Urinary bladder (tissue), 4 donors: ENCODE results near the gene DENND11. TPM values are rescaled to one million over a fixed set of nuclear protein-coding genes. Genes with fewer than 3 reads are reported as not detected.

Experiments
- DNase-seq: peaks from one replicate; pipeline ENCODE4 v3.0.0-alpha.2; 2015; ENCODE audit errors: extremely low spot score
- H3K27ac ChIP-seq: one replicate; pipeline ENCODE4 v1.5.1; 2013; ENCODE audit warnings: low read depth, mild to moderate bottlenecking, moderate library complexity
- H3K36me3 ChIP-seq: one replicate; pipeline ENCODE4 v1.6.1; 2013; ENCODE audit warnings: mild to moderate bottlenecking, moderate library complexity; ENCODE audit not compliant: insufficient read depth
- H3K4me1 ChIP-seq: one replicate; pipeline ENCODE4 v1.6.1; 2013; ENCODE audit warnings: mild to moderate bottlenecking, moderate library complexity; ENCODE audit not compliant: insufficient read depth
- H3K4me3 ChIP-seq: one replicate; pipeline ENCODE4 v1.5.1; 2013; ENCODE audit warnings: low read depth, low read length
- WGBS: extraction: QIAGEN DNeasy Blood & Tissue Kit; methylation state at CpG from one replicate; pipeline ENCODE4 v1.1.7; 2013; 5-methylcytosine and 5-hydroxymethylcytosine counted together
- polyA plus RNA-seq: library from polyadenylated mRNA; stranded (reverse); fragments of 200-250 nt; gene quantifications from one replicate; pipeline ENCODE4 v1.2.3, GENCODE V29; 2013
- total RNA-seq: library from RNA; depleted of rRNA; stranded (reverse); fragments of >200 nt; gene quantifications from one replicate; pipeline ENCODE4 v1.2.3, GENCODE V29; 2014
- donor health status: healthy with polysubstance abuse.
- donor health status: healthy.

Gene DENND11
- total and polyA plus RNA-seq, 2 donors: 7.4 to 25.5 TPM

- no peak overlapping the region for H3K4me3 ChIP-seq
- no peaks in the 10 kb centered on the region for H3K4me1 ChIP-seq
- no peak overlapping the region for H3K27ac ChIP-seq
- no peaks in the 10 kb centered on the region for H3K36me3 ChIP-seq
- no peak for DNase-seq
- 60% methylated on average over 6 of the region's 6 CpGs for WGBS
Observed at GRCh38 chr7:141686670-141687069, 15.3 kb downstream of the DENND11 start.

GRCh38 chr7:141686074-141686473 lies 15.9 kb downstream of the DENND11 start:
- 94% methylated on average over 3 of the region's 3 CpGs for WGBS
- Histone ChIP-seq H3K4me1 (no peaks in the 10 kb centered on the region), H3K4me3 (no peak overlapping the region), H3K36me3 (no peaks in the 10 kb centered on the region), H3K27ac (no peak overlapping the region)
- no peak for DNase-seq

GRCh38 chr7:141685285-141686023 lies 16.5 kb downstream of the DENND11 start:
- no peak overlapping the region for H3K4me3 ChIP-seq

GRCh38 chr7:141679014-141679413 lies 23.0 kb downstream of the DENND11 start:
- no peak overlapping the region for H3K27ac ChIP-seq
- H3K36me3 ChIP-seq: no peaks in the 10 kb centered on the region
- H3K4me1 ChIP-seq: no peaks in the 10 kb centered on the region
- no peak for DNase-seq
- H3K4me3 ChIP-seq: no peak overlapping the region

More at GRCh38 chr7:141685285-141686023, 16.5 kb downstream of the DENND11 start:
- no peaks in the 10 kb centered on the region for H3K36me3 ChIP-seq
- no peaks in the 10 kb centered on the region for H3K4me1 ChIP-seq
- H3K27ac ChIP-seq: no peak overlapping the region
- DNase-seq: no peak
- WGBS: 90% methylated on average over 27 of the region's 27 CpGs

GRCh38 chr7:141676618-141677017 lies 25.3 kb downstream of the DENND11 start:
- no peaks in the 10 kb centered on the region for H3K4me1 ChIP-seq
- no peak for DNase-seq
- H3K4me3 ChIP-seq: no peak overlapping the region
- WGBS: 86% methylated on average over 3 of the region's 3 CpGs
- H3K27ac ChIP-seq: no peak overlapping the region
- H3K36me3 ChIP-seq: no peaks in the 10 kb centered on the region

GRCh38 chr7:141675436-141676215 lies 26.3 kb downstream of the DENND11 start:
- H3K27ac ChIP-seq: no peak overlapping the region
- no peak overlapping the region for H3K4me3 ChIP-seq
- no peak for DNase-seq
- H3K36me3 ChIP-seq: no peaks in the 10 kb centered on the region
- 92% methylated on average over 6 of the region's 6 CpGs for WGBS
- no peaks in the 10 kb centered on the region for H3K4me1 ChIP-seq

GRCh38 chr7:141674702-141675101 lies 27.3 kb downstream of the DENND11 start:
- Histone ChIP-seq H3K4me3 (no peak overlapping the region), H3K36me3 (no peaks in the 10 kb centered on the region), H3K27ac (no peak overlapping the region), H3K4me1 (no peaks in the 10 kb centered on the region)
- WGBS: 63% methylated on average over 4 of the region's 4 CpGs
- DNase-seq: no peak

GRCh38 chr7:141674171-141674671 lies 27.7 kb downstream of the DENND11 start:
- no peak for DNase-seq
- WGBS: 87% methylated on average over 5 of the region's 5 CpGs
- Histone ChIP-seq H3K4me3 (no peak overlapping the region), H3K36me3 (no peaks in the 10 kb centered on the region), H3K4me1 (no peaks in the 10 kb centered on the region), H3K27ac (no peak overlapping the region)

GRCh38 chr7:141673346-141673745 lies 28.6 kb downstream of the DENND11 start:
- 95% methylated on average over 3 of the region's 3 CpGs for WGBS
- H3K36me3 ChIP-seq: peaks cover 2% of the 10 kb centered on the region
- no peaks in the 10 kb centered on the region for H3K4me1 ChIP-seq
- DNase-seq: no peak
- H3K27ac ChIP-seq: no peak overlapping the region
- no peak overlapping the region for H3K4me3 ChIP-seq

- no peak for DNase-seq
- WGBS: 97% methylated on average over 7 of the region's 7 CpGs
- Histone ChIP-seq H3K36me3 (peaks cover 2% of the 10 kb centered on the region), H3K27ac (no peak overlapping the region), H3K4me1 (no peaks in the 10 kb centered on the region), H3K4me3 (no peak overlapping the region)
Observed at GRCh38 chr7:141671705-141672496, 30.1 kb downstream of the DENND11 start.

GRCh38 chr7:141668853-141669252 lies 33.1 kb downstream of the DENND11 start:
- Histone ChIP-seq H3K4me3 (no peak overlapping the region), H3K4me1 (no peaks in the 10 kb centered on the region), H3K36me3 (peaks cover 4% of the 10 kb centered on the region), H3K27ac (no peak overlapping the region)
- WGBS: 90% methylated on average over 2 of the region's 2 CpGs
- DNase-seq: no peak

- Histone ChIP-seq H3K27ac (no peak overlapping the region), H3K4me1 (no peaks in the 10 kb centered on the region), H3K36me3 (peaks cover 4% of the 10 kb centered on the region), H3K4me3 (no peak overlapping the region)
- 86% methylated on average over 4 of the region's 4 CpGs for WGBS
- DNase-seq: no peak
Observed at GRCh38 chr7:141666071-141666470, 35.9 kb downstream of the DENND11 start.

GRCh38 chr7:141665208-141666035 lies 36.5 kb downstream of the DENND11 start:
- no peaks in the 10 kb centered on the region for H3K4me1 ChIP-seq
- DNase-seq: no peak
- no peak overlapping the region for H3K27ac ChIP-seq
- WGBS: 92% methylated on average over 18 of the region's 18 CpGs
- H3K4me3 ChIP-seq: no peak overlapping the region
- peaks cover 4% of the 10 kb centered on the region for H3K36me3 ChIP-seq
